WTC11 (cell line): ENCODE data around the gene KCNIP4.

Source experiments
- CREM ChIP-seq: sonication (generic); formaldehyde crosslinking; IDR thresholded peaks from 2 replicates; pipeline ENCODE4 v1.8.1; 2022; ENCODE audit warnings: mild to moderate bottlenecking, missing genetic modification reagents, moderate library complexity
- ELF4 ChIP-seq: sonication (generic); formaldehyde crosslinking; IDR thresholded peaks from 2 replicates; pipeline ENCODE4 v1.8.1; 2022; ENCODE audit warnings: low read depth, mild to moderate bottlenecking, moderate library complexity, missing genetic modification reagents
- ESRRA ChIP-seq: sonication (generic); formaldehyde crosslinking; IDR thresholded peaks from 2 replicates; pipeline ENCODE4 v1.8.1; 2022; ENCODE audit warnings: mild to moderate bottlenecking, missing genetic modification reagents, borderline replicate concordance
- FOXK1 ChIP-seq: sonication (generic); formaldehyde crosslinking; IDR thresholded peaks from 2 replicates; pipeline ENCODE4 v1.8.0; 2022; ENCODE audit warnings: mild to moderate bottlenecking, moderate library complexity, missing genetic modification reagents
- IRF2 ChIP-seq: sonication (generic); formaldehyde crosslinking; IDR thresholded peaks from 2 replicates; pipeline ENCODE4 v1.8.0; 2022; ENCODE audit warnings: low read depth, missing genetic modification reagents, borderline replicate concordance
- NR2C2 ChIP-seq: sonication (generic); formaldehyde crosslinking; IDR thresholded peaks from 2 replicates; pipeline ENCODE4 v1.8.0; 2022; ENCODE audit warnings: mild to moderate bottlenecking, missing genetic modification reagents
- SP1 ChIP-seq: sonication (generic); formaldehyde crosslinking; conservative IDR thresholded peaks from 2 replicates; pipeline ENCODE4 v1.8.1; 2022; ENCODE audit warnings: missing genetic modification reagents
- TCF7 ChIP-seq: sonication (generic); formaldehyde crosslinking; IDR thresholded peaks from 2 replicates; pipeline ENCODE4 v1.8.0; 2022; ENCODE audit warnings: mild to moderate bottlenecking, low read depth, missing genetic modification reagents, moderate library complexity
- ZBTB21 ChIP-seq: sonication (generic); formaldehyde crosslinking; IDR thresholded peaks from 2 replicates; pipeline ENCODE4 v1.8.1; 2023; ENCODE audit warnings: mild to moderate bottlenecking, missing genetic modification reagents, borderline replicate concordance
- TF ChIP-seq, protein P1 (sequence below): sonication (generic); formaldehyde crosslinking; IDR thresholded peaks from 2 replicates; pipeline ENCODE4 v1.8.1; 2022; ENCODE audit warnings: low read depth, mild to moderate bottlenecking, moderate library complexity, missing genetic modification reagents, borderline replicate concordance
- TF ChIP-seq, protein P2 (sequence below): sonication (generic); formaldehyde crosslinking; IDR thresholded peaks from 2 replicates; pipeline ENCODE4 v1.8.0; 2022; ENCODE audit warnings: mild to moderate bottlenecking, missing genetic modification reagents
- TF ChIP-seq, protein P3 (sequence below): fragments of 200-600 bp; IDR thresholded peaks from 2 replicates; pipeline ENCODE4 v1.8.0; 2022; ENCODE audit warnings: antibody characterized with exemption
- TF ChIP-seq, protein P4 (sequence below): sonication (generic); formaldehyde crosslinking; IDR thresholded peaks from 2 replicates; pipeline ENCODE4 v1.8.1; 2022; ENCODE audit warnings: low read depth, missing genetic modification reagents, borderline replicate concordance
- TF ChIP-seq, protein P5 (sequence below): sonication (generic); formaldehyde crosslinking; IDR thresholded peaks from 2 replicates; pipeline ENCODE4 v1.8.1; 2022; ENCODE audit warnings: mild to moderate bottlenecking, missing genetic modification reagents, moderate library complexity, borderline replicate concordance

DNA sequence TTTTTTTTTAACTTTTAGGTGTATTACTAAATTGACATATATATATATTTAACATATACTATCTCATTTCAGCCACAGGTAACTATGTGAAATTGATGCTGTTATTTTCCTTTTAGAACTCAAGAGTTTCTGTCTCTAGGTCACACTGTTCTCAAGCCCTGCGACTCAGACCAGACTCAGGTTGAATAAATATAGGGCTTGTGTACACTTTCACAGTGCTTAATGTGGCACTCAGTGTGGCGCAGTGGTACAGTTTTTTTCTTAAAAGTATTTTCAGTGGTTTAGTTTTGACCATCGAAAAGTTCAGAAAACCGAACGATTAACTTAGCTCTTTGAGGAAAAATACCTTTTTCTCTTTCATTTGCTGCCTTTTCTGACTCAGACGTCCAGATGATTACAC is 1223.7 kb downstream of the KCNIP4 start:
- TF ChIP-seq, protein P1, sequence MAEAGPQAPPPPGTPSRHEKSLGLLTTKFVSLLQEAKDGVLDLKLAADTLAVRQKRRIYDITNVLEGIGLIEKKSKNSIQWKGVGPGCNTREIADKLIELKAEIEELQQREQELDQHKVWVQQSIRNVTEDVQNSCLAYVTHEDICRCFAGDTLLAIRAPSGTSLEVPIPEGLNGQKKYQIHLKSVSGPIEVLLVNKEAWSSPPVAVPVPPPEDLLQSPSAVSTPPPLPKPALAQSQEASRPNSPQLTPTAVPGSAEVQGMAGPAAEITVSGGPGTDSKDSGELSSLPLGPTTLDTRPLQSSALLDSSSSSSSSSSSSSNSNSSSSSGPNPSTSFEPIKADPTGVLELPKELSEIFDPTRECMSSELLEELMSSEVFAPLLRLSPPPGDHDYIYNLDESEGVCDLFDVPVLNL, result no peak
- TF ChIP-seq, protein P2, sequence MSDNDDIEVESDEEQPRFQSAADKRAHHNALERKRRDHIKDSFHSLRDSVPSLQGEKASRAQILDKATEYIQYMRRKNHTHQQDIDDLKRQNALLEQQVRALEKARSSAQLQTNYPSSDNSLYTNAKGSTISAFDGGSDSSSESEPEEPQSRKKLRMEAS (CRISPR knock-in tag), result no peak
- TF ChIP-seq, protein P3, sequence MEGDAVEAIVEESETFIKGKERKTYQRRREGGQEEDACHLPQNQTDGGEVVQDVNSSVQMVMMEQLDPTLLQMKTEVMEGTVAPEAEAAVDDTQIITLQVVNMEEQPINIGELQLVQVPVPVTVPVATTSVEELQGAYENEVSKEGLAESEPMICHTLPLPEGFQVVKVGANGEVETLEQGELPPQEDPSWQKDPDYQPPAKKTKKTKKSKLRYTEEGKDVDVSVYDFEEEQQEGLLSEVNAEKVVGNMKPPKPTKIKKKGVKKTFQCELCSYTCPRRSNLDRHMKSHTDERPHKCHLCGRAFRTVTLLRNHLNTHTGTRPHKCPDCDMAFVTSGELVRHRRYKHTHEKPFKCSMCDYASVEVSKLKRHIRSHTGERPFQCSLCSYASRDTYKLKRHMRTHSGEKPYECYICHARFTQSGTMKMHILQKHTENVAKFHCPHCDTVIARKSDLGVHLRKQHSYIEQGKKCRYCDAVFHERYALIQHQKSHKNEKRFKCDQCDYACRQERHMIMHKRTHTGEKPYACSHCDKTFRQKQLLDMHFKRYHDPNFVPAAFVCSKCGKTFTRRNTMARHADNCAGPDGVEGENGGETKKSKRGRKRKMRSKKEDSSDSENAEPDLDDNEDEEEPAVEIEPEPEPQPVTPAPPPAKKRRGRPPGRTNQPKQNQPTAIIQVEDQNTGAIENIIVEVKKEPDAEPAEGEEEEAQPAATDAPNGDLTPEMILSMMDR, result no peak
- TF ChIP-seq ESRRA (CRISPR knock-in tag), result no peak
- no peak for TF ChIP-seq SP1 (CRISPR knock-in tag)
- TF ChIP-seq ELF4, result no peak
- no peak for TF ChIP-seq NR2C2
- TF ChIP-seq, protein P4, sequence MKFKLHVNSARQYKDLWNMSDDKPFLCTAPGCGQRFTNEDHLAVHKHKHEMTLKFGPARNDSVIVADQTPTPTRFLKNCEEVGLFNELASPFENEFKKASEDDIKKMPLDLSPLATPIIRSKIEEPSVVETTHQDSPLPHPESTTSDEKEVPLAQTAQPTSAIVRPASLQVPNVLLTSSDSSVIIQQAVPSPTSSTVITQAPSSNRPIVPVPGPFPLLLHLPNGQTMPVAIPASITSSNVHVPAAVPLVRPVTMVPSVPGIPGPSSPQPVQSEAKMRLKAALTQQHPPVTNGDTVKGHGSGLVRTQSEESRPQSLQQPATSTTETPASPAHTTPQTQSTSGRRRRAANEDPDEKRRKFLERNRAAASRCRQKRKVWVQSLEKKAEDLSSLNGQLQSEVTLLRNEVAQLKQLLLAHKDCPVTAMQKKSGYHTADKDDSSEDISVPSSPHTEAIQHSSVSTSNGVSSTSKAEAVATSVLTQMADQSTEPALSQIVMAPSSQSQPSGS (CRISPR knock-in tag), result no peak
- TF ChIP-seq CREM (CRISPR knock-in tag), result no peak
- TF ChIP-seq ZBTB21 (CRISPR knock-in tag), result no peak
- TF ChIP-seq FOXK1 (CRISPR knock-in tag), result no peak
- TF ChIP-seq, protein P5, sequence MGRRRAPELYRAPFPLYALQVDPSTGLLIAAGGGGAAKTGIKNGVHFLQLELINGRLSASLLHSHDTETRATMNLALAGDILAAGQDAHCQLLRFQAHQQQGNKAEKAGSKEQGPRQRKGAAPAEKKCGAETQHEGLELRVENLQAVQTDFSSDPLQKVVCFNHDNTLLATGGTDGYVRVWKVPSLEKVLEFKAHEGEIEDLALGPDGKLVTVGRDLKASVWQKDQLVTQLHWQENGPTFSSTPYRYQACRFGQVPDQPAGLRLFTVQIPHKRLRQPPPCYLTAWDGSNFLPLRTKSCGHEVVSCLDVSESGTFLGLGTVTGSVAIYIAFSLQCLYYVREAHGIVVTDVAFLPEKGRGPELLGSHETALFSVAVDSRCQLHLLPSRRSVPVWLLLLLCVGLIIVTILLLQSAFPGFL (CRISPR knock-in tag), result no peak
- TF ChIP-seq TCF7 (CRISPR knock-in tag), result no peak
- no peak for TF ChIP-seq IRF2 (CRISPR knock-in tag)
